Stimulated activated CD8-positive, alpha-beta memory T cell treated with anti-CD3 and anti-CD28 coated beads, Interleukin-2, amount 100 ng/mL, for 1 hour (primary cell): ENCODE data around the gene INSIG1.

Experiments used
- DNase-seq, 2 donors: peaks; one replicate each; pipeline ENCODE4 v3.0.0-alpha.2; 2020; ENCODE audit warnings: low read depth in 2 of 2

The INSIG1 gene

GRCh38 chr7:155349601-155350331, 52.1 kb downstream of the INSIG1 start:
- DNase-seq = no peak

- no peak for DNase-seq
Measured at GRCh38 chr7:155351120-155351870, 53.6 kb downstream of the INSIG1 start.

GRCh38 chr7:155352076-155352752, 54.5 kb downstream of the INSIG1 start:
- no peak for DNase-seq

GRCh38 chr7:155352753-155353115, 55.1 kb downstream of the INSIG1 start:
- DNase-seq = no peak

GRCh38 chr7:155353256-155353897, 55.7 kb downstream of the INSIG1 start:
- no peak for DNase-seq

- DNase-seq = no peak
Measured at GRCh38 chr7:155354371-155355048, 56.8 kb downstream of the INSIG1 start.

- DNase-seq = no peak
Measured at GRCh38 chr7:155355176-155355575, 57.5 kb downstream of the INSIG1 start.

- DNase-seq = no peak
Measured at GRCh38 chr7:155355745-155356144, 58.1 kb downstream of the INSIG1 start.

GRCh38 chr7:155356323-155357105, 58.8 kb downstream of the INSIG1 start:
- DNase-seq = no peak

- no peak for DNase-seq
Measured at GRCh38 chr7:155357573-155358041, 59.9 kb downstream of the INSIG1 start.

GRCh38 chr7:155358066-155358947, 60.6 kb downstream of the INSIG1 start:
- no peak for DNase-seq

GRCh38 chr7:155358948-155359712, 61.5 kb downstream of the INSIG1 start:
- DNase-seq = no peak
